Panc1 (cell line): ENCODE measurements around the gene IGFBP7. TPM values are rescaled to one million over a fixed set of nuclear protein-coding genes. Genes with fewer than 3 reads are reported as not detected.

Experiments used
- ATAC-seq: fragments of 200-7000 bp; cut with Tn5 transposase; 2 replicates; pipeline ENCODE4 v1.9.1; 2020; ENCODE audit warnings: mild to moderate bottlenecking, moderate library complexity
- BruUV-seq: library from RNA; stranded (reverse); fragments of 400-500 nt; replicated peaks from 2 replicates; lab custom pipeline; 2021; lab: Mats Ljungman, UMichigan
- CTCF ChIA-PET: fragments of 300-600 bp; sonication (Branson Sonifier 250); formaldehyde crosslinking; loops from one replicate; lab custom pipeline; 2022; ENCODE audit warnings: antibody characterized with exemption; lab: Charles Lee
- POLR2A ChIA-PET: fragments of 300-600 bp; sonication (Branson Sonifier 250); formaldehyde crosslinking; loops from one replicate; lab custom pipeline; 2022; ENCODE audit warnings: antibody characterized with exemption; lab: Charles Lee
- DNase-seq: peaks from one replicate; pipeline ENCODE4 v3.0.0-alpha.2; 2010; ENCODE audit warnings: low read depth, low spot score
- H3K27ac ChIP-seq: 2 replicates; pipeline ENCODE4 v1.5.1; 2011; ENCODE audit warnings: mild to moderate bottlenecking, low read length, inconsistent platforms
- H3K27me3 ChIP-seq: fragments of 200-500 bp; sonication (Bioruptor generic); 2 replicates; pipeline ENCODE4 v1.6.0; 2014; ENCODE audit warnings: low read length, inconsistent platforms; ENCODE audit not compliant: control insufficient read depth, insufficient read depth
- H3K36me3 ChIP-seq: fragments of 200-500 bp; sonication (Bioruptor generic); 2 replicates; pipeline ENCODE4 v1.5.1; 2014; ENCODE audit warnings: inconsistent platforms, mild to moderate bottlenecking, low read length, moderate library complexity; ENCODE audit not compliant: control insufficient read depth, insufficient read depth
- H3K4me1 ChIP-seq: 2 replicates; pipeline ENCODE4 v1.5.1; 2011; ENCODE audit warnings: inconsistent platforms, mild to moderate bottlenecking, low read length, moderate library complexity; ENCODE audit not compliant: control insufficient read depth, insufficient read depth
- H3K4me3 ChIP-seq, 2 experiments: 2 replicates each; pipeline ENCODE4 v1.5.1; 2011 to 2012; ENCODE audit warnings: low read depth in 2 of 2, low read length in 2 of 2, mild to moderate bottlenecking in 2 of 2, inconsistent platforms in 1 of 2, moderate library complexity in 1 of 2
- H3K9me3 ChIP-seq: fragments of 200-500 bp; sonication (Bioruptor generic); 2 replicates; pipeline ENCODE4 v1.5.1; 2014; ENCODE audit warnings: low read depth, mild to moderate bottlenecking, inconsistent platforms, low read length, moderate library complexity; ENCODE audit not compliant: control insufficient read depth, insufficient read depth
- CTCF ChIP-seq: fragments of 450-650 bp; IDR thresholded peaks from 2 replicates; pipeline ENCODE4 v1.5.1; 2017; ENCODE audit warnings: mild to moderate bottlenecking
- POLR2AphosphoS5 ChIP-seq: IDR thresholded peaks from 2 replicates; pipeline ENCODE4 v1.6.1; 2012; ENCODE audit warnings: mild to moderate bottlenecking, low read depth, low read length, moderate library complexity
- REST ChIP-seq, 2 experiments: IDR thresholded peaks; 2 replicates each; pipeline ENCODE4 v1.6.1; 2011 to 2012; ENCODE audit warnings: low read depth in 2 of 2, control low read depth in 1 of 2, low read length in 1 of 2, mild to moderate bottlenecking in 1 of 2, moderate library complexity in 1 of 2; ENCODE audit not compliant: insufficient read depth in 1 of 2
- SIN3A ChIP-seq: IDR thresholded peaks from 2 replicates; pipeline ENCODE4 v1.6.1; 2012; ENCODE audit warnings: low read depth, mild to moderate bottlenecking, low read length, moderate library complexity, borderline replicate concordance; ENCODE audit not compliant: insufficient read depth
- TCF7L2 ChIP-seq: IDR thresholded peaks from 2 replicates; pipeline ENCODE4 v1.6.1; 2011; ENCODE audit warnings: mild to moderate bottlenecking, low read depth, low read length, inconsistent platforms
- in situ Hi-C: cut with HindIII; loops from 2 replicates; pipeline ENCODE4 v1.10.0; 2016; ENCODE audit warnings: low sequenced_read_pairs, low pct_unique_long_range_greater_than_20kb
- intact Hi-C: fragments of 100-400 bp; cut with micrococcal nuclease; formaldehyde crosslinking; loops from one replicate; pipeline ENCODE4 v1.10.0; 2022; ENCODE audit not compliant: unreplicated experiment
- total RNA-seq: library from RNA; stranded (reverse); gene quantifications from one replicate; pipeline ENCODE4 v1.2.1, GENCODE V29; 2021; ENCODE audit not compliant: unreplicated experiment

The IGFBP7 gene
- total RNA-seq, 1 experiment from 2014 or later: 9.5 TPM

- in situ Hi-C loops: no loop called here
Measured at GRCh38 chr4:57158762-57159161, 48.6 kb upstream of the IGFBP7 start.

DNA sequence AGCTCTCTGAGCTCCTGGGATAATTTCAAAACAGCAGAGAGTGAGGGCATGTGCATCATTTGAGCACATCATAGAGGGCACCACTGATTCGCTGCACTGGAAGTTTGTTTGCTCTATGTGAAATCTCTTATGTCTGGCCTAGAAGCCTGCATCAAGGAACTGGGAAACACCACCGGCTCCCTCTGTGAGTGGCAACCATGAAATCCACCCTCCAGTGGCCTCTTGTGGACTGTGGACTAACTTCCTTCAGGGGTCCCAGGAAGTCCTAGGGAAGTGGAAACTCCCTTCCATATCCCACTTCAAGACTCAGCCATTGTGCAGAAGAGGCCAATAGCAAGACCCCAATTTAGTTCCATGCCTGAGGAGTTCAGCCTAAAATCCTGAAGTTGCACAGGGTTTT lies 48.0 kb upstream of the IGFBP7 start:
- Histone ChIP-seq H3K36me3 (no peaks in the 10 kb centered on the region), H3K27me3 (no peaks in the 10 kb centered on the region; the same call in 1 of the 2 replicates), H3K9me3 (no peaks in the 10 kb centered on the region), H3K4me1 (no peaks in the 10 kb centered on the region), H3K4me3 (no peak overlapping the region), H3K27ac (no peak overlapping the region)
- no peak for TF ChIP-seq SIN3A
- no peak for TF ChIP-seq REST (IDR thresholded peaks at IDR 0.05; ENCODE audit: insufficient read depth in 1 of 2, low read depth in 2 of 2, low read length in 1 of 2)
- TF ChIP-seq POLR2AphosphoS5: no peak
- TF ChIP-seq CTCF: no peak
- BruUV-seq: no TSS peak
- intact Hi-C loops (no loop called here), in situ Hi-C loops (no loop called here)
- ChIA-PET CTCF (no interaction called here), POLR2A (no interaction called here)
- ATAC-seq: no peak
- DNase-seq: no peak

More at GRCh38 chr4:57158762-57159161, 48.6 kb upstream of the IGFBP7 start:
- H3K4me1 ChIP-seq: no peaks in the 10 kb centered on the region
- no peaks in the 10 kb centered on the region for H3K36me3 ChIP-seq
- CTCF ChIA-PET: no interaction called here
- no peaks in the 10 kb centered on the region; the same call in 1 of the 2 replicates for H3K27me3 ChIP-seq
- no peaks in the 10 kb centered on the region for H3K9me3 ChIP-seq
- intact Hi-C loops: no loop called here
- TF ChIP-seq TCF7L2: no peak
- no peak for TF ChIP-seq SIN3A
- TF ChIP-seq CTCF: no peak
- TF ChIP-seq POLR2AphosphoS5: no peak
- no peak for TF ChIP-seq REST (IDR thresholded peaks at IDR 0.05; ENCODE audit: insufficient read depth in 1 of 2, low read depth in 2 of 2, low read length in 1 of 2)
- H3K4me3 ChIP-seq: no peak overlapping the region
- DNase-seq: no peak
- ATAC-seq: no peak
- no TSS peak for BruUV-seq
- POLR2A ChIA-PET: no interaction called here
- H3K27ac ChIP-seq: no peak overlapping the region
